SH-SY5Y (cell line): ENCODE data around the gene CDC37L1.

Source experiments
- GATA2 ChIP-seq: IDR thresholded peaks from 2 replicates; pipeline ENCODE4 v1.6.1; 2011; ENCODE audit warnings: mild to moderate bottlenecking, low read depth, low read length
- GATA3 ChIP-seq: IDR thresholded peaks from 2 replicates; pipeline ENCODE4 v1.6.1; 2011; ENCODE audit warnings: low read depth, mild to moderate bottlenecking, low read length, moderate library complexity

GRCh38 chr9:4667681-4668080, 11.7 kb upstream of the CDC37L1 start:
- no peak for TF ChIP-seq GATA3
- TF ChIP-seq GATA2: no peak
